Measurements from ENCODE around the gene FIBP. TPM values are rescaled to one million over a fixed set of nuclear protein-coding genes. Genes with fewer than 3 reads are reported as not detected.

FIBP gene
- total RNA-seq, 1 experiment from 2014 or later = 93.1 TPM

DNA sequence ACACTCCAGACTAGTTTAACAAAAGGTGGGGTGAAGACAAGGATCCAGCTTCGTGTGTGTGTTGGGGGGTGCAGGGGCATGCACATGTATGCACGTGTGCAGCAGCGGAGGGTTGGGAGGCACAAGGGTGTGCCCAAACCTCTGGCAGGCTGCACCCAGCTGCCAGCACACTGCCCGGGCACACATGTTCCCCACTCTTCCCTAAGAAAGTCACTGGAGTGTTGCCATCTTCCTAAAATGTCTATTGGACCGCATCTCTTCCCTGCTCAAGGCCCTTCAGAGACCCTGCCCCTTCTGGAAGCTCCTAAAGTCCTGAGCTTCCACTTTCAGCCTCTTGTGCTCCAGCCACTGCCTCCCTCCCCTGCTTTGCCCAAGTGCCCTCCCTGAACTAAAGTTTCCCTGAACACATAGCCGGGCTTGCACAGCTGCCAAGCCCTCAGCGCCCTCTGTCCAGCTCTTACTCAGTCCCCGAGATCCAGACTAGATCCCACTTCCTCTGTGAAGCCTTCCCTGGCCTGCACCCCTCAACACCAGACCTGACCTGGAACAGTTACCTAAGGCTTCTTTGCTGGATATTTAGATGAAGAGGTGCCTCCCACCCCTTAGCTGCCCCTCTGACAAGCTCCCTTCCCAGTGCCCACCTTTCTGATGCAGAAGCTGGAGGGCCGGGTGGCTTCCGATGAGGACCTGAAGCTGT lies 36.3 kb downstream of the FIBP start:
- Mint-ChIP-seq H3K4me1 (peaks cover 24% of the 10 kb centered on the region), H3K4me3 (no peak overlapping the region), H3K9me3 (peaks cover 6% of the 10 kb centered on the region; the same call in 1 of the 2 replicates), H3K27me3 (ENCODE audit: low read depth) (peaks cover 10% of the 10 kb centered on the region), H3K36me3 (peaks cover 53% of the 10 kb centered on the region), H3K27ac (peak overlapping the region; percentile 71)
- CTCF ChIA-PET = interaction anchor here (0.6 to 6.3 kb wide), 42 partner anchors 8 to 311 kb away, joined by 3 to 134 read pairs (median 4); partner anchors contain the start of genes AP5B1, BANF1, CCDC85B and EIF1AD
- TF ChIP-seq NFATC4 (CRISPR knock-in tag; IDR thresholded peaks at IDR 0.05) = peak; percentile 16; the same call in 1 of the 2 replicates
- TF ChIP-seq FOXJ3 (CRISPR knock-in tag; IDR thresholded peaks at IDR 0.05; ENCODE audit: borderline replicate concordance) = no peak
- TF ChIP-seq SMAD3 (CRISPR knock-in tag; IDR thresholded peaks at IDR 0.05; ENCODE audit: borderline replicate concordance) = no peak
- no peak for TF ChIP-seq MXD4 (CRISPR knock-in tag; IDR thresholded peaks at IDR 0.05; ENCODE audit: borderline replicate concordance)
- no peak for TF ChIP-seq TEAD1 (CRISPR knock-in tag; IDR thresholded peaks at IDR 0.05)
- TF ChIP-seq ERG (CRISPR knock-in tag; IDR thresholded peaks at IDR 0.05) = peak; percentile 36; the same call in 1 of the 2 replicates
- no peak for TF ChIP-seq HMGXB4 (CRISPR knock-in tag; IDR thresholded peaks at IDR 0.05)
- TF ChIP-seq ATF1 (CRISPR knock-in tag; IDR thresholded peaks at IDR 0.05) = no peak
- TF ChIP-seq ETV6 (CRISPR knock-in tag; IDR thresholded peaks at IDR 0.05) = no peak
- peak; percentile 54; the same call in 1 of the 2 replicates for TF ChIP-seq ZNF671 (CRISPR knock-in tag; IDR thresholded peaks at IDR 0.05)
- peak; percentile 24; the same call in 1 of the 2 replicates for TF ChIP-seq PRRX2 (CRISPR knock-in tag; IDR thresholded peaks at IDR 0.05)
- peak; percentile 79; the same call in 1 of the 2 replicates for TF ChIP-seq ZNF425 (CRISPR knock-in tag; conservative IDR thresholded peaks at IDR 0.05)
- TF ChIP-seq ZNF416 (CRISPR knock-in tag; IDR thresholded peaks at IDR 0.05) = peak; percentile 40; the same call in 1 of the 2 replicates
- no peak for TF ChIP-seq CTCF (IDR thresholded peaks at IDR 0.05)
- ATAC-seq = no peak
- no peak for DNase-seq (ENCODE audit: low spot score)
- POLR2A ChIA-PET = interaction anchor here (0.5 to 3.5 kb wide), 12 partner anchors 8 to 930 kb away, joined by 3 to 38 read pairs (median 4); partner anchors contain the start of genes EFEMP2, FIBP, MUS81 and RNASEH2C

DNA sequence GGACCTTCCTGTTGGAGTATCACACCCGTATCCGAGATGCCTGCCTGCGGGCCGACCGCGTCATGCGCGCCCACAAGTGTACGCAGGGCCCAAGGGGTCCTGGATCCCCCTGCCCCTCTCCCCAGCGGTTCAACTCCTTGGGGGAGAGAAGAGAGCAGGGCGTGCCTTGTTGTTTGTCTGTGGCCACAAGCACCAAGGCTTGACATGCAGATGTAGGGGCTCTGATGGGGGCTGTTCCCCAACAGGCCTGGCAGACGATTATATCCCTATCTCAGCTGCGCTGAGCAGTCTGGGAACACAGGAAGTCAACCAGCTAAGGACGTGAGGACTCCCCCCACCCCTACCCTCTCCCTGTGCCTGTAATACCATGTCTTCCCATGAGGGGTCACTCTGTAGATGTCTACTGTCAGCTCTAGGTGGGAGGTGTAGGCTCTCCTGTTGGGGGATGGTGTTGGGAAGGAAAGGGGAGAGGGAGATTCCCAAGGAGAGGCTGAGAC lies 37.1 kb downstream of the FIBP start:
- peak overlapping the region; percentile 41; the same call in 1 of the 2 replicates for H3K27ac Mint-ChIP-seq
- peak; percentile 65 for ATAC-seq
- peaks cover 6% of the 10 kb centered on the region; the same call in 1 of the 2 replicates for H3K9me3 Mint-ChIP-seq
- no peak overlapping the region for H3K4me3 Mint-ChIP-seq
- H3K4me1 Mint-ChIP-seq = peaks cover 17% of the 10 kb centered on the region
- POLR2A ChIA-PET = interaction anchor here (0.5 to 3.5 kb wide), 11 partner anchors 9 to 929 kb away, joined by 3 to 38 read pairs (median 5); partner anchors contain the start of genes EFEMP2, FIBP, MUS81 and RNASEH2C
- CTCF ChIA-PET = interaction anchor here (0.6 to 6.3 kb wide), 40 partner anchors 8 to 310 kb away, joined by 3 to 134 read pairs (median 4); partner anchors contain the start of genes AP5B1, BANF1, CCDC85B and EIF1AD
- peaks cover 10% of the 10 kb centered on the region for H3K27me3 Mint-ChIP-seq (ENCODE audit: low read depth)
- H3K36me3 Mint-ChIP-seq = peaks cover 45% of the 10 kb centered on the region
- DNase-seq (ENCODE audit: low spot score) = peak; percentile 63
- TF ChIP-seq NFE2L1 (CRISPR knock-in tag; IDR thresholded peaks at IDR 0.05) (no peak), CDX4 (CRISPR knock-in tag; IDR thresholded peaks at IDR 0.05; ENCODE audit: borderline replicate concordance) (no peak), TP53 (CRISPR knock-in tag; IDR thresholded peaks at IDR 0.05) (no peak), NR3C1 (CRISPR knock-in tag; conservative IDR thresholded peaks at IDR 0.05; ENCODE audit: low read depth) (no peak), NFYB (CRISPR knock-in tag; conservative IDR thresholded peaks at IDR 0.05; ENCODE audit: low read depth) (no peak)
- TF ChIP-seq, protein P1, sequence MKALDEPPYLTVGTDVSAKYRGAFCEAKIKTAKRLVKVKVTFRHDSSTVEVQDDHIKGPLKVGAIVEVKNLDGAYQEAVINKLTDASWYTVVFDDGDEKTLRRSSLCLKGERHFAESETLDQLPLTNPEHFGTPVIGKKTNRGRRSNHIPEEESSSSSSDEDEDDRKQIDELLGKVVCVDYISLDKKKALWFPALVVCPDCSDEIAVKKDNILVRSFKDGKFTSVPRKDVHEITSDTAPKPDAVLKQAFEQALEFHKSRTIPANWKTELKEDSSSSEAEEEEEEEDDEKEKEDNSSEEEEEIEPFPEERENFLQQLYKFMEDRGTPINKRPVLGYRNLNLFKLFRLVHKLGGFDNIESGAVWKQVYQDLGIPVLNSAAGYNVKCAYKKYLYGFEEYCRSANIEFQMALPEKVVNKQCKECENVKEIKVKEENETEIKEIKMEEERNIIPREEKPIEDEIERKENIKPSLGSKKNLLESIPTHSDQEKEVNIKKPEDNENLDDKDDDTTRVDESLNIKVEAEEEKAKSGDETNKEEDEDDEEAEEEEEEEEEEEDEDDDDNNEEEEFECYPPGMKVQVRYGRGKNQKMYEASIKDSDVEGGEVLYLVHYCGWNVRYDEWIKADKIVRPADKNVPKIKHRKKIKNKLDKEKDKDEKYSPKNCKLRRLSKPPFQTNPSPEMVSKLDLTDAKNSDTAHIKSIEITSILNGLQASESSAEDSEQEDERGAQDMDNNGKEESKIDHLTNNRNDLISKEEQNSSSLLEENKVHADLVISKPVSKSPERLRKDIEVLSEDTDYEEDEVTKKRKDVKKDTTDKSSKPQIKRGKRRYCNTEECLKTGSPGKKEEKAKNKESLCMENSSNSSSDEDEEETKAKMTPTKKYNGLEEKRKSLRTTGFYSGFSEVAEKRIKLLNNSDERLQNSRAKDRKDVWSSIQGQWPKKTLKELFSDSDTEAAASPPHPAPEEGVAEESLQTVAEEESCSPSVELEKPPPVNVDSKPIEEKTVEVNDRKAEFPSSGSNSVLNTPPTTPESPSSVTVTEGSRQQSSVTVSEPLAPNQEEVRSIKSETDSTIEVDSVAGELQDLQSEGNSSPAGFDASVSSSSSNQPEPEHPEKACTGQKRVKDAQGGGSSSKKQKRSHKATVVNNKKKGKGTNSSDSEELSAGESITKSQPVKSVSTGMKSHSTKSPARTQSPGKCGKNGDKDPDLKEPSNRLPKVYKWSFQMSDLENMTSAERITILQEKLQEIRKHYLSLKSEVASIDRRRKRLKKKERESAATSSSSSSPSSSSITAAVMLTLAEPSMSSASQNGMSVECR (CRISPR knock-in tag; IDR thresholded peaks at IDR 0.05; ENCODE audit: borderline replicate concordance) = no peak
- TF ChIP-seq, protein P2, sequence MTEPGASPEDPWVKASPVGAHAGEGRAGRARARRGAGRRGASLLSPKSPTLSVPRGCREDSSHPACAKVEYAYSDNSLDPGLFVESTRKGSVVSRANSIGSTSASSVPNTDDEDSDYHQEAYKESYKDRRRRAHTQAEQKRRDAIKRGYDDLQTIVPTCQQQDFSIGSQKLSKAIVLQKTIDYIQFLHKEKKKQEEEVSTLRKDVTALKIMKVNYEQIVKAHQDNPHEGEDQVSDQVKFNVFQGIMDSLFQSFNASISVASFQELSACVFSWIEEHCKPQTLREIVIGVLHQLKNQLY (CRISPR knock-in tag; IDR thresholded peaks at IDR 0.05) = no peak
